Body of pancreas (tissue), 4 donors: ENCODE data around the gene CD74. TPM values are rescaled to one million over a fixed set of nuclear protein-coding genes. Genes with fewer than 3 reads are reported as not detected.
"Not testable (repeated sequence)": the region's sequence is repeated elsewhere in the genome, so short reads cannot be mapped to it uniquely, and the experiment has no call there.

ENCODE experiments used
- ATAC-seq: fragments of 150-250 bp; one replicate; pipeline ENCODE4 v1.9.1; 2016
- DNase-seq, 4 donors: peaks; one replicate each; pipeline ENCODE4 v3.0.0-alpha.2; 2019
- H3K27ac ChIP-seq, 4 donors: fragments of 200-600 bp; sonication (generic); 1 replicate in 3 of 4; 2 replicates in 1 of 4; pipeline versions ENCODE4 v1.5.1 to v1.6.1; 2016 to 2019; ENCODE audit warnings: mild to moderate bottlenecking in 1 of 4, mixed read lengths in 1 of 4, moderate library complexity in 1 of 4
- H3K27me3 ChIP-seq, 2 donors: fragments of 200-600 bp; sonication (generic); one replicate each; pipeline ENCODE4 v1.6.0; 2016; ENCODE audit warnings: mild to moderate bottlenecking in 1 of 2
- H3K36me3 ChIP-seq, 2 donors: fragments of 200-600 bp; sonication (generic); replicated peaks in 1 of 2; 2 replicates each; pipeline ENCODE4 v1.5.1; 2016; ENCODE audit warnings: low read depth in 2 of 2; ENCODE audit not compliant: insufficient read depth in 1 of 2
- H3K4me1 ChIP-seq: fragments of 200-600 bp; sonication (generic); one replicate; pipeline ENCODE4 v1.6.0; 2016
- H3K4me3 ChIP-seq, 2 donors: fragments of 200-600 bp; sonication (generic); 1 replicate in 1 of 2; 2 replicates in 1 of 2; pipeline ENCODE4 v1.5.1; 2016 to 2019
- H3K9me3 ChIP-seq, 3 donors: fragments of 200-600 bp; sonication (generic); 1 replicate in 2 of 3; 2 replicates in 1 of 3; pipeline ENCODE4 v1.5.1; 2016
- CTCF ChIP-seq, 7 experiments: fragments of 450-650 bp in 4 of 7; fragments of 200-600 bp in 3 of 7; sonication (generic) in 3 of 7; IDR thresholded peaks; one replicate each; pipeline ENCODE4 v1.5.1; 2016 to 2019; ENCODE audit warnings: antibody characterized with exemption in 7 of 7
- POLR2A ChIP-seq, 3 donors: fragments of 450-650 bp; IDR thresholded peaks; one replicate each; pipeline ENCODE4 v1.6.1; 2016; ENCODE audit warnings: antibody characterized with exemption in 3 of 3, mild to moderate bottlenecking in 2 of 3
- WGBS, 2 donors: methylation state at CpG; one replicate each; pipeline ENCODE4 v1.1.5; 2017; 5-methylcytosine and 5-hydroxymethylcytosine counted together
- intact Hi-C: fragments of 100-400 bp; cut with DNase I; formaldehyde crosslinking; loops from one replicate; pipeline ENCODE4 v1.15.1; 2023
- total RNA-seq, 2 donors: library from RNA; depleted of rRNA; stranded (reverse); fragments of >200 nt; gene quantifications; one replicate each; pipeline ENCODE4 v1.1.0, GENCODE V29; 2016

The CD74 gene
- total RNA-seq, 2 donors from 2014 or later = 130 to 405 TPM

- DNase-seq (no peak), ATAC-seq (no peak)
- intact Hi-C loops = no loop called here
- Histone ChIP-seq H3K27ac (no peak overlapping the region), H3K4me3 (no peak overlapping the region), H3K27me3 (no peaks in the 10 kb centered on the region), H3K4me1 (peaks cover 10% of the 10 kb centered on the region), H3K36me3 (no peaks in the 10 kb centered on the region), H3K9me3 (no peaks in the 10 kb centered on the region)
- 83 to 89% methylated on average over 4 to 5 of the region's 5 CpGs for WGBS, 2 donors
- TF ChIP-seq CTCF (IDR thresholded peaks at IDR 0.05) (no peak), POLR2A (IDR thresholded peaks at IDR 0.05) (no peak)
These were observed 16.3 kb upstream of the CD74 start for GRCh38 chr5:150428978-150429377.

- Histone ChIP-seq H3K27me3 (no peaks in the 10 kb centered on the region), H3K27ac (peak overlapping the region in 2 of 4 donors; percentile 29 to 39), H3K4me1 (peaks cover 10% of the 10 kb centered on the region), H3K36me3 (no peaks in the 10 kb centered on the region), H3K4me3 (no peak overlapping the region), H3K9me3 (no peaks in the 10 kb centered on the region)
- 34 to 54% methylated on average over 9 to 18 of the region's 18 CpGs for WGBS, 2 donors
- ATAC-seq (peak; percentile 69), DNase-seq (peak; percentile 31 to 57 (median 46))
- TF ChIP-seq CTCF (IDR thresholded peaks at IDR 0.05) (no peak), POLR2A (IDR thresholded peaks at IDR 0.05) (no peak)
- intact Hi-C loops = no loop called here
These were observed 15.6 kb upstream of the CD74 start for GRCh38 chr5:150428106-150428876.

- intact Hi-C loops, DNase-seq, H3K27ac ChIP-seq, ATAC-seq, H3K36me3 ChIP-seq, H3K9me3 ChIP-seq, H3K27me3 ChIP-seq, H3K4me3 ChIP-seq: not testable (repeated sequence)
- peaks cover 10% of the 10 kb centered on the region for H3K4me1 ChIP-seq
- WGBS, 2 donors = 92 to 95% methylated on average over 8 to 9 of the region's 9 CpGs
These were observed 13.5 kb upstream of the CD74 start for GRCh38 chr5:150426165-150426564.

GRCh38 chr5:150422758-150423157 lies 10.0 kb upstream of the CD74 start:
- H3K9me3 ChIP-seq = no peaks in the 10 kb centered on the region
- WGBS, 2 donors = 61 to 70% methylated on average over 3 of the region's 3 CpGs
- H3K27ac ChIP-seq = no peak overlapping the region
- no peaks in the 10 kb centered on the region for H3K4me1 ChIP-seq
- no peak overlapping the region for H3K4me3 ChIP-seq
- no peak for DNase-seq
- H3K36me3 ChIP-seq = no peaks in the 10 kb centered on the region
- H3K27me3 ChIP-seq = no peaks in the 10 kb centered on the region
- TF ChIP-seq CTCF (IDR thresholded peaks at IDR 0.05) = no peak
- no peak for TF ChIP-seq POLR2A (IDR thresholded peaks at IDR 0.05)
- intact Hi-C loops = no loop called here
- no peak for ATAC-seq

- Histone ChIP-seq H3K27ac (no peak overlapping the region), H3K36me3 (no peaks in the 10 kb centered on the region), H3K27me3 (no peaks in the 10 kb centered on the region), H3K9me3 (no peaks in the 10 kb centered on the region), H3K4me1 (no peaks in the 10 kb centered on the region), H3K4me3 (no peak overlapping the region)
- no peak for TF ChIP-seq CTCF (IDR thresholded peaks at IDR 0.05)
- intact Hi-C loops = no loop called here
- ATAC-seq (no peak), DNase-seq (no peak)
- 34 to 41% methylated on average over 4 of the region's 4 CpGs for WGBS, 2 donors
These were observed 9.4 kb upstream of the CD74 start for GRCh38 chr5:150422075-150422474.
